NCI-H2227 treated with DMSO at 0.1 percent for 48 hours (cell line): ENCODE results near the gene SGK1.

Experiments
- DNase-seq: peaks from one replicate; lab custom pipeline; 2025; lab: John Stamatoyannopoulos, UW

SGK1 gene

DNA sequence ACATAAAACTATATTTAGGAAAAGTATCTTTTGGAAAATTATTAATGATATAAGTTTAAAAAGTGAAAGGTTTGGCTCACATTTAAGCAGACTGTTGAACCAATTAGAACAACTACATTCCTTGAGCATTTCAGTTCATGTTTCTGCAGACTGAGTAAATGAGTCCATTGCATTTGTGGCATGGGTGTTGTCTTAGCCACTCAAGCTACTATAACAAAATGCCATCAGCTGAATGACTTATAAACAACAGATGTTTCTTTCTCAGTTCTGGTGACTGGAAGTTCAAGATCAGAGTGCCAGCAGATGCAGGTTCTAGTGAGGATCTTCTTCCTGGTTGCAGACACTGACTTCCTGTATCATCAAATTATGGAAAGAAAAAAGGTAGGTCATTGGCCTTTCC lies 198.4 kb downstream of the SGK1 start:
- DNase-seq, result no peak
